HFFc6 (cell line): ENCODE measurements around the gene TYROBP. TPM values are rescaled to one million over a fixed set of nuclear protein-coding genes. Genes with fewer than 3 reads are reported as not detected.

Source experiments
- DNase-seq: peaks from one replicate; pipeline ENCODE4 v3.0.0-alpha.2; 2018
- H3K27ac Mint-ChIP-seq: 2 replicates; pipeline ENCODE4 v1.8.0; 2020; ENCODE audit warnings: mild to moderate bottlenecking, mixed read lengths
- H3K27me3 Mint-ChIP-seq: 2 replicates; pipeline ENCODE4 v1.8.0; 2021; ENCODE audit warnings: mild to moderate bottlenecking, moderate library complexity, mixed read lengths; ENCODE audit not compliant: insufficient read depth
- H3K36me3 Mint-ChIP-seq: 2 replicates; pipeline ENCODE4 v1.8.0; 2021; ENCODE audit warnings: low read depth, mixed read lengths
- H3K4me1 Mint-ChIP-seq: 2 replicates; pipeline ENCODE4 v1.8.0; 2020; ENCODE audit warnings: low read depth, mixed read lengths
- H3K4me3 Mint-ChIP-seq: 2 replicates; pipeline ENCODE4 v1.8.0; 2020; ENCODE audit warnings: mild to moderate bottlenecking, moderate library complexity, mixed read lengths
- H3K9me3 Mint-ChIP-seq: 2 replicates; pipeline ENCODE4 v1.8.0; 2020; ENCODE audit warnings: mild to moderate bottlenecking, mixed read lengths
- total RNA-seq, 6 experiments: library from RNA; stranded (reverse); fragmentation: NEBNext Ultra II Directional; extraction: Animal tissue kit (Norgen Biotek cat#: 25700); gene quantifications; 2 replicates in 1 of 6; 3 replicates in 5 of 6; pipeline ENCODE4 v1.2.3, GENCODE V29; 2021
- TF ChIP-seq, protein P1 (sequence below): fragments of 200-600 bp; sonication (generic); IDR thresholded peaks from 2 replicates; pipeline ENCODE4 v1.5.0; 2021; ENCODE audit warnings: antibody characterized with exemption, mild to moderate bottlenecking

Gene TYROBP
- total RNA-seq, 6 experiments from 2014 or later = not detected

DNA sequence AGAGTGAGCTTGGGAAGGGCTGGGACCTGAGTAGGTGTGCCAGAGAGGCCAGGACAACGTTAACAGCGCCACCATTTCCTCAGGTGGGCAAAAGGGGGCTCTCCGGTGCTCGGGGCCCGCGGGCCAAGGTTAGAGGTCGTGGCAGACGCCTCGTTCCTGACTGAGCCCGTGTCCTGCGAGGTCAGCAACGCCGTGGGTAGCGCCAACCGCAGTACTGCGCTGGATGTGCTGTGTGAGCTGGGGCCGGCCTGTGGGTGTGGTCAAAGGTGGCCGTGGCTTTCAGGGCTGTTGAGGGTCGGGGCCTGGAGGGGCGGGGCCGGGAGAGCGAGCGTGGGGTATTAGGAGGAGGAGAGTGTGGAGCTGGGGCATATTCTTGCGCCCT, 47.7 kb downstream of the TYROBP start:
- Mint-ChIP-seq H3K27me3 (peaks cover 41% of the 10 kb centered on the region), H3K27ac (no peak overlapping the region), H3K4me3 (no peak overlapping the region), H3K36me3 (no peaks in the 10 kb centered on the region), H3K9me3 (no peaks in the 10 kb centered on the region), H3K4me1 (no peaks in the 10 kb centered on the region)
- no peak for DNase-seq
- TF ChIP-seq, protein P1, sequence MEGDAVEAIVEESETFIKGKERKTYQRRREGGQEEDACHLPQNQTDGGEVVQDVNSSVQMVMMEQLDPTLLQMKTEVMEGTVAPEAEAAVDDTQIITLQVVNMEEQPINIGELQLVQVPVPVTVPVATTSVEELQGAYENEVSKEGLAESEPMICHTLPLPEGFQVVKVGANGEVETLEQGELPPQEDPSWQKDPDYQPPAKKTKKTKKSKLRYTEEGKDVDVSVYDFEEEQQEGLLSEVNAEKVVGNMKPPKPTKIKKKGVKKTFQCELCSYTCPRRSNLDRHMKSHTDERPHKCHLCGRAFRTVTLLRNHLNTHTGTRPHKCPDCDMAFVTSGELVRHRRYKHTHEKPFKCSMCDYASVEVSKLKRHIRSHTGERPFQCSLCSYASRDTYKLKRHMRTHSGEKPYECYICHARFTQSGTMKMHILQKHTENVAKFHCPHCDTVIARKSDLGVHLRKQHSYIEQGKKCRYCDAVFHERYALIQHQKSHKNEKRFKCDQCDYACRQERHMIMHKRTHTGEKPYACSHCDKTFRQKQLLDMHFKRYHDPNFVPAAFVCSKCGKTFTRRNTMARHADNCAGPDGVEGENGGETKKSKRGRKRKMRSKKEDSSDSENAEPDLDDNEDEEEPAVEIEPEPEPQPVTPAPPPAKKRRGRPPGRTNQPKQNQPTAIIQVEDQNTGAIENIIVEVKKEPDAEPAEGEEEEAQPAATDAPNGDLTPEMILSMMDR = no peak

DNA sequence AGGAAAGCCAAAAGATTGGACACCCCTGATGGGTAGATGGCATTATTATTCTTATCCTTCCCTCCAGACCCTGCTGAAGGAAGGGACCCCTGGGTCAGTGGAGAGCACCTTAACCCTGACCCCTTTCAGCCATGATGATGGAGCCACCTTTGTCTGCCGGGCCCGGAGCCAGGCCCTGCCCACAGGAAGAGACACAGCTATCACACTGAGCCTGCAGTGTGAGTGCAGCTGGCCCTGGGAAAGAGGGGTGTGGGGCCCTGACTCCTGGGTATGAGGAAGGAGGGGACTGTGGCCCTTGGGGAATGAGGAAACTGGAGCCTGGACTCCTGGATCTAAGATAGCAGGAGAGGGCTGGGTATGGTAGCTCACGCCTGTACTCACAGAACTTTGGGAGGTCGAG, 48.7 kb downstream of the TYROBP start:
- Mint-ChIP-seq H3K27me3 (peaks cover 42% of the 10 kb centered on the region), H3K9me3 (no peaks in the 10 kb centered on the region), H3K4me1 (peaks cover 5% of the 10 kb centered on the region; the same call in 1 of the 2 replicates), H3K36me3 (no peaks in the 10 kb centered on the region), H3K4me3 (no peak overlapping the region), H3K27ac (no peak overlapping the region)
- TF ChIP-seq, protein P1 = no peak
- no peak for DNase-seq

DNA sequence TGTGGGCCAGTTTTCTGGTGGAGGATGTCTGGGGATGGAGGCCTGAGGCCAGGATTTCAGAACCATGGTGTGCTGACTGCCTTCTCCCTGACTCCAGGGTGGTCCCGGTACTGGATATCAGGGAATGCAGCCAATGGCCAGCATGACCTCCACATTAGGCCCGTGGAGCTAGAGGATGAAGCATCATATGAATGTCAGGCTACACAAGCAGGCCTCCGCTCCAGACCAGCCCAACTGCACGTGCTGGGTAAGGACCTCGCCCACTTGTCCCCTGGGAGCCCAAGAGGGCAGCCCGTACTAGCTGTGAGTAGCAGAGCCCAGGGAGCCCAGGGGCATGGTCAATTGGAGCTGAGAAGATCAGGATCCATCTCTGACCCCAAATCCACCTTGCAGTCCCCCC, 49.8 kb downstream of the TYROBP start:
- Mint-ChIP-seq H3K4me1 (peaks cover 6% of the 10 kb centered on the region; the same call in 1 of the 2 replicates), H3K36me3 (no peaks in the 10 kb centered on the region), H3K4me3 (no peak overlapping the region), H3K9me3 (no peaks in the 10 kb centered on the region), H3K27ac (no peak overlapping the region), H3K27me3 (peaks cover 42% of the 10 kb centered on the region)
- no peak for DNase-seq
- TF ChIP-seq, protein P1 = no peak

DNA sequence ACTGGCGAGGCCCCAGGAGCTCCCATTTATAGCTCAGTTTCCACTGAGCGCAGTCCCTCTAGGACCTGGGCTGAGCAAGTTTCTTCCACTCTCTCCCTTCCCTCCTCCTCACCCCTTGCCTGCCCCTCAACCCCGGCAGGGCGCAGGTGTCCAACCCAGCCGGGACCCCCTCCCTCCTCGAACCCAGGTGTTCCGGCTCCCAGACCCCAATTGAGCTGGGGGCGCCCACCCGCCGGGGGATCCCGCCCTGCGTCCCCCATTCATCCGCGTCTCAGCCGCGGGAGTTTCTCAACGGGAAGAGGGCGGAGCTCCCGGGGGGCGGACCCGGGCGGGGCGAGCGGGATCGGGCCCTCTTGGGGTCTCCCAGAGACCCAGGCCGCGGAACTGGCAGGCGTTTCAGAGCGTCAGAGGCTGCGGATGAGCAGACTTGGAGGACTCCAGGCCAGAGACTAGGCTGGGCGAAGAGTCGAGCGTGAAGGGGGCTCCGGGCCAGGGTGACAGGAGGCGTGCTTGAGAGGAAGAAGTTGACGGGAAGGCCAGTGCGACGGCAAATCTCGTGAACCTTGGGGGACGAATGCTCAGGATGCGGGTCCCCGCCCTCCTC, 51.4 kb downstream of the TYROBP start, which contains the start of gene KIRREL2:
TSS of gene KIRREL2 (plus strand) at position 366 of the 604 bp plus-strand sequence. CDS start at position 575, 209 bp downstream.
- peaks cover 53% of the 10 kb centered on the region for H3K27me3 Mint-ChIP-seq
- TF ChIP-seq, protein P1 = no peak
- H3K27ac Mint-ChIP-seq = no peak within 1 kb of the TSS
- H3K36me3 Mint-ChIP-seq = no peaks in the 10 kb centered on the region
- H3K4me1 Mint-ChIP-seq = peaks cover 6% of the 10 kb centered on the region; the same call in 1 of the 2 replicates
- H3K4me3 Mint-ChIP-seq = peak within 1 kb of the TSS; percentile 29; the same call in 1 of the 2 replicates
- no peaks in the 10 kb centered on the region for H3K9me3 Mint-ChIP-seq
- no peak for DNase-seq

Other genes with a start within 250 kb of the TYROBP start
- gene UPK1A, start 241.8 kb downstream of the TYROBP start, total RNA-seq = under 1 TPM in 1 of 6 experiments, not detected in 5; 0.18 TPM
- not detected for gene ZBTB32, start 203.7 kb downstream of the TYROBP start, total RNA-seq
- 10 to 100 TPM; 20.1 to 24.4 (median 21.7) TPM for gene KMT2B, start 190.3 kb downstream of the TYROBP start, total RNA-seq
- 1 to 10 TPM in 4 of 6 experiments, under 1 TPM in 2; 0.76 to 2.8 (median 1.4) TPM for gene IGFLR1, start 165.8 kb downstream of the TYROBP start, total RNA-seq
- 10 to 100 TPM; 18.0 to 20.8 (median 18.7) TPM for gene U2AF1L4, start 162.9 kb downstream of the TYROBP start, total RNA-seq
- gene PSENEN, start 162.6 kb downstream of the TYROBP start, total RNA-seq = 10 to 100 TPM; 68.2 to 86.6 (median 74.9) TPM
- gene LIN37, start 159.7 kb downstream of the TYROBP start, total RNA-seq = 1 to 10 TPM; 6.0 to 9.9 (median 8.7) TPM
- 100 to 1,000 TPM in 1 of 6 experiments, 10 to 100 TPM in 5; 37.0 to 122 (median 43.9) TPM for gene HSPB6, start 151.3 kb downstream of the TYROBP start, total RNA-seq
- 10 to 100 TPM; 26.4 to 30.0 (median 29.0) TPM for gene PROSER3, start 150.1 kb downstream of the TYROBP start, total RNA-seq
- gene ARHGAP33, start 132.7 kb downstream of the TYROBP start, total RNA-seq = 10 to 100 TPM in 1 of 6 experiments, 1 to 10 TPM in 5; 5.4 to 11.0 (median 8.8) TPM
- gene PRODH2, start 95.5 kb downstream of the TYROBP start, total RNA-seq = not detected
- gene NPHS1, start 55.8 kb downstream of the TYROBP start, total RNA-seq = not detected
- gene KIRREL2, start 51.4 kb downstream of the TYROBP start, total RNA-seq = under 1 TPM in 1 of 6 experiments, not detected in 5; 0.07 TPM
- 10 to 100 TPM; 24.3 to 39.7 (median 38.1) TPM for gene APLP1, start 39.7 kb downstream of the TYROBP start, total RNA-seq
- gene NFKBID, start 7.8 kb downstream of the TYROBP start, total RNA-seq = 1 to 10 TPM; 3.9 to 7.2 (median 5.3) TPM
- 1 to 10 TPM in 5 of 6 experiments, under 1 TPM in 1; 0.96 to 4.1 (median 1.2) TPM for gene HCST, start 5.8 kb downstream of the TYROBP start, total RNA-seq
- 10 to 100 TPM; 15.3 to 21.0 (median 19.1) TPM for gene LRFN3, start 28.1 kb upstream of the TYROBP start, total RNA-seq
- 10 to 100 TPM in 2 of 6 experiments, 1 to 10 TPM in 4; 8.2 to 12.5 (median 8.9) TPM for gene SDHAF1, start 86.9 kb upstream of the TYROBP start, total RNA-seq
- gene SYNE4, start 100.5 kb upstream of the TYROBP start, total RNA-seq = under 1 TPM; 0.07 to 0.40 (median 0.29) TPM
- gene ALKBH6, start 105.9 kb upstream of the TYROBP start, total RNA-seq = 10 to 100 TPM; 25.3 to 31.5 (median 28.5) TPM
- 10 to 100 TPM; 62.2 to 93.1 (median 83.9) TPM for gene CLIP3, start 124.6 kb upstream of the TYROBP start, total RNA-seq
- gene THAP8, start 146.0 kb upstream of the TYROBP start, total RNA-seq = 1 to 10 TPM; 5.2 to 6.4 (median 5.5) TPM
- gene WDR62, start 146.6 kb upstream of the TYROBP start, total RNA-seq = 10 to 100 TPM in 5 of 6 experiments, 1 to 10 TPM in 1; 6.5 to 13.8 (median 13.0) TPM
- not detected for gene OVOL3, start 202.8 kb upstream of the TYROBP start, total RNA-seq
- 10 to 100 TPM; 64.1 to 75.1 (median 69.2) TPM for gene POLR2I, start 206.6 kb upstream of the TYROBP start, total RNA-seq
- gene TBCB, start 207.2 kb upstream of the TYROBP start, total RNA-seq = 100 to 1,000 TPM; 229 to 266 (median 243) TPM
- gene CAPNS1, start 231.8 kb upstream of the TYROBP start, total RNA-seq = 1,000 to 10,000 TPM; 1,039 to 1,309 (median 1,209) TPM
- gene COX7A1, start 244.2 kb upstream of the TYROBP start, total RNA-seq = 100 to 1,000 TPM in 2 of 6 experiments, 10 to 100 TPM in 4; 59.8 to 139 (median 85.5) TPM